ENCODE results near the gene CD247.

CD247 gene

DNA sequence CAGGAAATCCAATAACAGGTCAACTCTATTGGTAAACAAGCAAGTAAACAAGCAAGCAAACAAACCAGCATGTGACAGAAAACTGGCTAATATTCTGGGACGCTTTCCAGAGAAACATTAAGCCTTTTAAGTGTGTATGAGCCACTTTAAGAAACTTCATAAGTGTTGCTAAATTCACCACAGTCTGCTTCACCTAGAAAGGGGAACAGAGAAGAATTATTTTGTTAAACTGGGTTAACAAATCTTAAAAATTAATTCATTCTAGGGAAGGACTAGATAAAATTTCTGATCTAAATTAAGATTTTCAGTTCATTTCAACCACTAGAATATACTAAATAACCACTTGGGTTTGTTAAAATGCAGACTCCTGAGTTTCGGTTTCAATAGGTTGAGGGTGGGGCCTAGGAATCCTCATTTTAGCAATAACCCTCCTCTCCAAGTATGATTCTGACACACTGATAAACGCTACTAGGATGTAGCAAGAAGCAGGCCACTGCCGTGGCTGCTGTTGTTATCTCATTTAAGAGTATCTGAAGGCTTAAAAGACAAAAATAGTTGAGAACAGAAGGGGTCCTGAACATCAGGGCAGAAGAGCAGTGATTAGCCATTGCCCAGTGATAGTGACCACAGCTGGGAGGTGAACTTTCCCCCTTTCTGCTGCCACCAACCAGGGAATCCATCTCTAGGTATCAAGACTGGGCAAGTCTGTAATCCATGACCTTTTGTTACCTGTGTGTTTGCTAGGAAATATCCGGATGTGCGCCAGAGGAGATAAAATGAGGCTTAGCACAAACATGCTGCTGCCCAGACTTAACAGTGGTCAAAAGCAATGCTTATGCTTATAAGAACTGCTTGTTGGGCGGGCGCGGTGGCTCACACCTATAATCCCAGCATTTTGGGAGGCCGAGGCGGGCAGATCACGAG lies 24.0 kb upstream of the CD247 start:
- DNase-seq (ENCODE audit: low read depth): peak; percentile 13

DNA sequence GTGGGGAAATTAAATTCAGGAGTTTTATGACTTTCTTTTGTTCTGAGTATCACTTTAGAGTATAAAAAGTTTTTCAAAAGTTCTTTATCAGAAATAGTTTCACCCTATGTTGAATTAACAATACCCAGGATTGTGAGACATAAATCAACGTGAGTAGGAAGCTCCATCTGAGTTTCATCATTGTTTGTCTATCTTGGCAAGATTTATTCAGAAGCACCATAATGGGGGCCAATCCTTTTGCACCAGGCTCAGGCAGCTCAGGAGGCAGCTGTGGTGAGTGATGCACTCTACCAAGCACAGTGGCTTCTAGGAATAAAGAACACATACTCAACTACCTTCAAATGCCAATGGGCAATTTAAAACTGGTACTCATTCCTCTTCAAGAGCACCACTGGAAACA lies 23.3 kb upstream of the CD247 start:
- peak; percentile 60 for DNase-seq (ENCODE audit: low read depth)

DNA sequence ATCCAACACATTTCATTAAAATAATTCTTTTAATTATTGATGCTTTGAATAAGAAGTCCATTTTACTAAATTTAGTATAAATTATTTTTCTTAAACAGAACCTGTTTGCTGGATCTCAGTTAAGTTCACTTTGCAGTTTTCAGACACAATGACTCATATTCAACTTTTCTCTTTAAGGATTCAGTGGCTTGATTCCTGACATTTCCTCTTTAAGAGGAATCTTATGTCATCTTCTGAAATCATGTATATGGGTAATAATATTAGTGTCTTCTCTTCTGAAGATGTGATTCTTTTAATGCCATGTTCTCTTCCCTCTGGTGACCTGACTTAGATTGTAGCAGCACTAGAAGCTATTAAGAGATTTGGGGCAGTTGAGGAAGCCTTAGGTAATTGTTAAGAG lies 22.7 kb upstream of the CD247 start:
- peak; percentile 18 for DNase-seq (ENCODE audit: low read depth)

DNA sequence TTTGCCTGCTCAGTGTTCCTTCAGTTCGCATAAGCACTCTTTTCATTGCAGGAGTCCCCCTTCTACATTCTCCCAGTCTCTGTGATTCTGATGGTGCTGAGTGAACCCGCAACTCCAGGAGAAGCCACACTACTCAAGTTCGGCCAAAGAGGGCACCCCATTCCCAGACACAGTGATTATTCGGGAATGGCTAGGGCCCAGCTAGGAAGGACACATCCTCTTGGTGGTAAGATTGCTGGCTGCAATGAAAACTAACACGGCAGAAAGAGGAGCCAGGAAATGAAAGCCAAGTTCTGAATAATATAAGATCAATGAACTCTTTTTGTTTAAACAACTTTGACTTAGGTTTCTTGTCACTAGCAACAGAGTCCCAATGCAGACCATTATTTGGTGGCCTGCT lies 20.3 kb upstream of the CD247 start:
- DNase-seq (ENCODE audit: low read depth): no peak

DNA sequence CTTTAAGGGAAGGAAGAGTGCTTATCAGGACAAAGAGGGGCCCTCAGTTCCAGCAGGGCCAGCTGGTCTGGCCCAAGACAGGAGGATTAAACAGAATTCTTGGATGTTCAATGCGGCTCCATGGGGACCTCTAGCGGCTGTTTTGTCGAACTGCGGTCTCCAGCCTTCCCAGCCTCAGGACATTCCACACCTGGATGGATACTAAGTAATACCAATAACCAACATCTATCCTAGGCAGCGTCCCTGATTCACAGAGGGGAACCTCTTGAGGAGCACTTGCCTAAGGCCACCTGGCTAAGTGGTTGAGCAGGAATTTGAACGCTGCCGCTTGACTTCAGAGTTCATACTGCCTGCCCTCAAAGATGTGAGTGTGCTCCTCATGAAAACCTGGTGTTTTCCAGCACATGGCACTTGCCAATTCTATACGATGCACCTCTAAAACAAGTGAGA lies 15.5 kb upstream of the CD247 start:
- DNase-seq (ENCODE audit: low read depth): peak; percentile 43

DNA sequence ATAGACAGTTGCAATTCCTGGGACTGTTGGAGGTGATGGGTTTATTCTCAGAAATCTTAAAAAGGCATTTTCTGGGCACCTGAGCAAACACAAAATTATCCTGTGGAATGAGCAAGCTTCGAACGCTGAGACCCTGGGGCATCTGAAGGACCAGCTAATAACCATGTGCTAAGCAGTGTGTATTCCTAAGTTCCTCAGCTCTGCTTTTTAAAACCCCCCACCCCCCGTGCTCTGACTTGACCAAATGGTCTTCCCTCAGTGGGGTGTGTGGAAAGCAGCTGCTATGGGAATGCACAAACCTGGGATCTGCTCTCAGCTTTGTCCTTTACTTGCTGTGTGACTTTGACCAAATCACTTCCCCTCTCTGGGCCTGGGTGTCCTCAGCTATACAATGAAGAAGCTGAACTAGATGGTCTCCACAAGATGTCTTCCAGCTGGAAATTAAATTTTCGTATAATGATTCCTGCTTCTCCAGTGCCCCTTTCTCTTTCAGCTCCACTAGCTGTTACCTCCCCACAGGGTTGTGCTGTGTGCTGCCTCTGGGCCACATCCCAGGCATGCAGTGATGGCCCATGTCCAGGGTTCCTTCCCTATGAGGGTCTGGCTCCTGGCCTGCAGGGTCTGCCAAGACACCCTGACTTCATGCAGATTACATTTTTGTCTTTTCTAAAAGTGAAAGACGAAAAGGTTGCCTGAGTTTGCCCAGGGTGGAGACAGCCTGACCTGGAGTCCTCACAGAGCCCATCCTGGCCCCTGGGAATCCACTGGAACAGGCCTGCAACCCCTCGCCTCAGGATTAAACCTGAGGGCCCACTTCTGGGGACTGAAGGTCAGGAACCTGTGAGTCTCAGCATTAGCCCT lies 14.9 kb upstream of the CD247 start:
- no peak for DNase-seq (ENCODE audit: low read depth)

DNA sequence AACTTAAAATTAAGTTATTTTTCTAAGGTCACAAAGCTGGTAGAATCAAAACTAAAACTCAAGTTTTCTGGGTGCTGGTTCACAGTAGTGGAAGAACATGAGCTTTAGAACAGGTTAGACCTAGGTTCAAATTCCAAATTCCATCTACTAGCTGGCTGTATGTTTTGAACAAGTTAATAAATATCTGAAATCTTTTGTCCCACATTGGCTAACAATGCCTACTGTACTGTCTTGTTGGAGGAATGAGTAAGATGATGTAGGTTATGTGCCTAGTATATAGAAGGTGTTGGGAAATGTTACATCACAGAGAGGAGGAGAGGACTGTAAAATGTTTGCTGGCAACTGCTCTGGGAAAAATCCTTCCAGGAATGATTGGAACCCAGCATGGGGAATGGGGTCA lies 14.0 kb upstream of the CD247 start:
- peak; percentile 17 for DNase-seq (ENCODE audit: low read depth)

DNA sequence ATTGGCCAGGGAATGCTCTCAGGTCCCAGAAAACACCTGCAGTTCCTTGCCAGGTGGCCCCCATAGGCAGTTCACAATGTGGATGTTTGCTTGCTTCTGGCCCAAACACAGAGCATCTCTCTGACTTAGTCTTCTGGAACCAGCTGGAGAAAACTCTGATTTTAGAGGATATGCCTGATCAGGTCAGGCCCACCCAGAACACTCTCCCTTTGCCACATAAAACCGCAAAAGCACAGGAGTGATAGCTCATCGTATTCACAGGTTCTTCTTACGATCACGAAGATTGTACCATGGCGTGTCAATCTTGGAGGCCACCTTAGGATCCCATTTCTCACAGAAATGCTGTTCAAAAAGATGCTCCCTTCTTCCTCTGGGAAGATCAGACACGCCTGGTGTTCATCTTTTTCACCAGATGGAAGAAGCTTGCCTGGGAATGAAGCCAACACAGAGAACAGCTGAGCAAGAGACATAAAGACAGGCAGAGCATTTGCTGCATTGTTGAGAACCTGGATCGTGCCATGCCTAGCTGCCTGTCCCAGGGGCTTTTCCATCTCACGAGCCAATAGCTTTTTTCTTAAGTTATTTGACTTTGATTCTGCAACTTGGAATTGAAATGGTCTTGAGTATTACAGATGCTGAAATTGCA lies 11.6 kb upstream of the CD247 start:
- DNase-seq (ENCODE audit: low read depth): peak; percentile 27

DNA sequence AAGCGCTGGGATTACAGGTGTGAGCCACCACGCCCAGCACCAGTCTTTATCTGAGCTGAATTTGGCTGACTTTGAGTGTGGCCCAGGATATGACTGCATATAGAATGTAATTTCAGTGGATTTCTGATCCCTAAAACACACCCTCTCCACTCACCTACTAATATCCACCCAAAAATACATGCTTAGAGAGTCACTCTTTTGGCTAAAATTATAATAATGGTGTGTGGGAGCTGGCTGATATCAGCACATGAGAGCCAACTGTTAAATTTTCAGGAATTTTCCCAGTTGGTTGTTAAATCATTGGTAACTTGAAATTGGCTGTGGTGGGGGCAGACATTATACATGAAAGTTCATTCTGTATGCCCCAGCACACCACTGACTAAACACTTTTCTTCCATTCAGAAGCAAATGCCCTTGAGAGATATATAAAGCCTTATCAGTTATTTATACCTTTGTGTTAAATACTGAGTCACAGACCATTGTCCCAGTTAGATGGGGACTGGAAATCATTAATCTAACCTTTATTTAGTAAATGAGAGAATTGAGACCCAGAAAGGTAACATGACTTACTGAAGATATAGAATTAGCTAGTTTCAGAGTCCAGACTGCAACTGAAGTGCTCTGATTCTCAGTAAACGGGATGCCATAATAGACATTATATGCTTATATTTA lies 9.9 kb upstream of the CD247 start:
- DNase-seq (ENCODE audit: low read depth): no peak

DNA sequence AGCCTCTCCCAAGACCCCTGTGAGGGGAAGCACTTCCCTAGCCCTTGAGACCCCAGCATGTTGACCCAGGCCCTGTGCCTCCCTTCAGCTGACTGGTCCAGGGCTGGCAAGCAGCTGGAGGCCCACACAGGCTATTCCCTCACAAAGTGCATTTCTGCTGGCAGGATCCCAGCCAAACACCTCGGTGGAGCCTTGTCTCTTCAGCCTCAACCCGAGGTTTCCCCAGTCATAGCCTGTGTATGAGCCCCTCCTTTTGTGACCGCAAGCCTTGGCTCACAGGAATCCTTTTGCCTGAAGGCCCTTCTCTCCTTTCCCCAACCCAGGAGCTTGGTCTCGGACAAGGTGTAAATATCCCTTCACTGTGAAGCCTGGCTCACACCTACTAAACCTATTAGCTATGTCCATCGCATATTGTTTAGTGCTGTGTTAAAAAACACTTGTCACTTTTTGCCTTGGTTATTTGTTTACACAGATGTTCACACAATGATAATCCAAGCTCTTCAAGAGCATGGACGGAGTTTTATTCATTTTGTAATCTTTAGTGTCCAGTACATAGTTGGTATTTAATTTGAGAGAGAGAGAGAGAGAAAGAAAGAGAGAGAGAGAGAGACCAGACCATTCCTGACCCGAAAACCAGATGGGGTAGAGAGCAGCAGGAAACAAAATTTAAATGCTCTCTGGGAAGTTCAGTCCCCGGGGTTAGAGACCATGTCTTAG lies 8.5 kb upstream of the CD247 start:
- DNase-seq (ENCODE audit: low read depth): no peak

DNA sequence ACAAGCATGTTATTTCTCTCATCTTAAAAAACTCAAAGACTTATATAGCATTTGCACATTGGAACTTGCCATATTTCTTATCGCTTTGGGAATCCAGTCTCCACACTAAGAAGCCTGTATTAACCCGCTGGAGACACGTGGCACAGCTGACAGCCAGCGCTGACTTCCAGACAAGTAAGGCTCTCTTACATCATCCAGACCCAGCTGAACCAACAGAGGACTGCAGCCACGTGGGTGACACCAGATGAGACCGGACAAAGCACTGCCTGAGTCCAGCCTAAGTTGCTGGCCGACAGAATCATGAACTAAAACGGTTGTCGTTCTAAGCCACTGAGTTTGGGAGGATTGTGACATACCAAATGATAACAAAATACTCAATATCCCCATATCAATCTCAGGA lies 6.3 kb upstream of the CD247 start:
- no peak for DNase-seq (ENCODE audit: low read depth)

DNA sequence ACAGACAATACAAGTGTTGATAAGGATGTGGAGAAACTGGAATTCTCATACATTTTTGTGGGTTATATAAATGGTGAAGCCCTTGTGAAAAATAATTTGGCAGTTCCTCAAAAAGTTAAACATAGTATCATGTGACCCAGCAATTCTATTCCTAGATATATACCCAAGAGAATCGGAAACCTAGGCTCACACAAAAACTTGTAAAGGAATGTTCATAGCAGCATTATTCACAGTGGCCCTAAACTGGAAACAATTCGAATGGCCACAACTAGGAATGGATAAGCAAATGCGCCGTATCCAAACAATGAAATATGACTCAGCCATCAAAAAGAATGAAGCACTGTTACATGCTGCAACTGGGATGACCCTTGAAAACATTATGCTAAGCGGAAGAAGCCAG lies 3.9 kb upstream of the CD247 start:
- DNase-seq (ENCODE audit: low read depth): peak; percentile 5

DNA sequence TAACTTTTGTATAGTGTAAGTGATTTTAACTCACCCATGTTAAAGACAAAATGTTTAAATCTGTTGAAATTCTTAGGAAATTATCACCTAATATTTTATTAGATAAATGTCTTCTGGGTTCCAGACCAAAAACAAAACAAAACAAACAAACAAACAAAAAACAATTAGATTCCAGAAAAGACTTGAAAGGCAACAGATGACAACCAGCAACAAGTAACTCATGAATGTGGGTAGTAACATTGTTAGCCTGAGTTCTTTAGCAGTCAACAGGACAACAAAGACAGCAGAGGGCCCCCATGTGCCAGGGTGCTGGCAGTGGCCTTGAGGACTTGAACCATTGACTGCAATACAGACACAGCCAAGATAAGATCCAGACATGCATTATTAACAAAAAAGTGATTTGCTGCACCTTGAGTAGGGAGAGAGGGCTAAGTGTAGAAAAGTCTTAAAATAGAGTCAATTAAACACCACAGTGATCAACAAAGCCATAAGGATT lies 2.4 kb upstream of the CD247 start:
- DNase-seq (ENCODE audit: low read depth): no peak

DNA sequence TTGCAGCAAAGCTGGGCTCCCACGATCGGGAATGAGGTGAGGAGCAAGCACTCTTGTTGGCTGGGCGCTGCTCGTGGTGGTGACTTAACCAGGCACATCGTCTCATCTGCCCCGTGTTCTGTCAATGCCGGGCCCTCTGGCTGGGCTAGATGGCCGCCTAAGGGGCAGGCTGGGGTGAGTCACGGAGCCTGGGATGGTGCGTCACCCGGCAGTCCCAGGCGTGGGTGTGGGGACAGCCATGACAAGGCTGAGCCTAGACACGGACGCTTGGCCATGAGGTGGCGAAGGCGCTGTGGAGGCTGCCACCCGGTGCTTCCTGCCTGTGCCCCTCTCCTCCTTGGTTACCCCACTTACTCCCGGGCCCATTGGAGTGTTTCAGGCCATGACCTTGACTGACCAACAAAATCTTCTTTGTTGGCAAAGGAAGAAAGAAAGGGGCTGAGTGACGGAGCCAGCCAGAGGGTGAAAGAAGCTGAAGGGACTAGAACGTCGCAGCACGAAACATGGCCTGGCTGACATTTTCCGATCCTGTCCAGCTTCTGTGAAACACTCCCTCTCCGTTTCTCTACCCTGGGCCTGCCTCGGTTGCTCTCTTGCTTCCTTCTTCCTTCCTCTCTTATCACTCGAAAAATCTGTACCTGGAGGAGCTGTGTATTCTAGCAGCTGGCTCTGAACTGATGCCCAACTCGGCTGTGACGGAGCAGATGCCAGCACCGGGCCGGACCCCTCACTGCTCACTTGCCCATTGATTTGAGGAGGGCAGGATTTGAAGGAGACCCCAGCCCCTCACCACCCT lies 596 bp downstream of the CD247 start:
- DNase-seq (ENCODE audit: low read depth): no peak

DNA sequence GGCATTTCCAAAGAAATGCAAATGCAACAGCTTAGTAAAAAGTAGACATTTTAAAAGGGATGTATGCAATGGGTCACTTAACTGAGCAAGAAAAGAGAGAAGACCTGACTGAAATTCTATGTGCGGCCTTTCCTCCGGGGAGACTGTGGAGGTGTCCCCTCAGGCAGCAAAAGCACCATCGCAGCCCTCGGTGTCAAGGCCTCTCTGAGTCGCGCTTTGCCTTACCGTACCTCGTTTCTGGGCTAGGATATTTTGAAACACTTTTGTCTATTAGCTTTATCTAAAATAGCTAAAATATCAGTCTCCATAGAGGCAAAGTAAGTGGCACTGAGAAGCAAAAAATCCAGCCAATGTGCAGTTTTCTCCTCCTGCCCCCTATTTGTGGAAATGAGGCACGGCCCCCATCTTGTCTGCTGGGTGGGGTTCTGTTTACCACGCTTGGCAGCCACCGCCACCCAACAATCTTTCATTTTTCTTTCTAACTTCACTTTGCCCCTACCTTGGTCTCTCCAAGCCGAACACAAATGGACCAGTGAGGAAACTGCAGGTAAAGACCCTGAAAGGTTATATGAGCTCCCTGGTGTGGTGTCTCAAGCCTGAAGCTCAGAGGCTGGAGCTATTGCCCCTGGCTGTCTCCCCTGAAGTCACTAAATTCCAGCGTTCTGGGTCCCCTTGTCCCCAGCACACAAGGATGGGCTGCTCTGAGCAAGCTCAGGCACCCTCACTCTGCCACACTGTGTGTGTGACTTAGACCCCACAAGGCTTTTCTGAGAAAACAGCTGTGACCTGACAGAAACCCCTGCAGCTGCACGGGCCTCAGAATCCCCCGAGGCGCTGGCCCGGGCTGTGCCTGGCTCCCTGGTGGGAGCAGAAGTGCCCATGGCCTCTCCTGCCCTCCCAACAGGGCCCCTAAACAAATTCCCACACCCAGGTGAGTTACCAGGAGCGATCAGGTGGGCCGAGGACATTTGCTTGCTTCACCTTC lies 1.6 kb downstream of the CD247 start:
- DNase-seq (ENCODE audit: low read depth): no peak

DNA sequence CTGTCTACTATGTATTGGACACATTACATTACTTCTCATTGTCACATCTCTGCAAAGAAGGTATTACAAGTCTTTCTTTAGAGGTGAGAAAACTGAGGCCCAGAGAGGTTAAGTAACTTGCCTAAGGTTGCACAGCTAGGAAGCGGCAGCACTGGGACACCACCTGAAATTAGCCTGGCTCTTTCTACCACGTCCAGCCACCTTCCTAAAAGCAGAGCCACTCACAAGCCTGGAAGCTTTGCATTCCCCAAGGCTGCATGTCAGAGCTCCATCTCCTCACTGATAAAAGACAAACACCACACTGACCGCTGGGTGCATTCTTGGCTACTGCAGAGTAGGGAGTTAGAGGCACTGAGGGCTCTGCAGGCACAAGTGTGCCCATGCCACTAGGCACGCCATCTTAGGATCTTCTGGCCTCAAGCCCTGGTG lies 2.4 kb downstream of the CD247 start:
- DNase-seq (ENCODE audit: low read depth): no peak

DNA sequence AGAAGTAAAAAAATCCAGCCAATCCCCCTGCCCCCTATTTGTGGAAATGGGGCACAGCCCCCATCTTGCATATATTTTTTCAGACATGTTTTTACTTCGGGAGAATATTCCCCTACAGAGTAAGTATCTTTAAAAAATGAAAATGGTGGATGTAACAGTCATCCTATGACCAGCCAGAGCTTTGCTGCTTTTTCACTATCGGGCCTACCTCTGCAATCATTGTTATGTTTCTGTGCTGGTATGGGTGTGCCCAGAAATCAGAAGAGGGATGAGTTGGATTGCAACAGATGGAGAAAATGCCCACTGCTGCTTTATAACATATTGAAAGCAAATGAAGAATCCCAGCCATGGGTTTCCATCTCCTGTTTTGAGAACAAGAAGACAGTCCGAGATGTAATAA lies 2.9 kb downstream of the CD247 start:
- DNase-seq (ENCODE audit: low read depth): no peak

DNA sequence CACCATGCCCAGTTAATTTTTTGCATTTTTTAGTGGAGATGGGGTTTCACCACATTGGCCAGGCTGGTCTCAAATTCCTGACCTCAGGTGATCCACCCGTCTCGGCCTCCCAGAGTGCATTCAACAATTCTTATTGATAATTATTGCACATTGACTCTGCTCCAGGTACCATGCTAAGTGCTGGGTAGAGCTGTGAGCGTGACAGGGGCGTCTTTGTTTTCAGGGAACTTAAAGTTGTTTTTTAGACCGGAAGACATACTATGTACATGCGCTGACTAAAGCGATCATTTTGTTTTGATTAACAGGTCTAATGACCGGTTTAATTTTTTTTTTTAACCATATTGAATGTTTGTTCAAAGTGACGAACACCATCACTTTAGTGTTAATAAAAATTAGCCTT lies 4.0 kb downstream of the CD247 start:
- DNase-seq (ENCODE audit: low read depth): no peak

DNA sequence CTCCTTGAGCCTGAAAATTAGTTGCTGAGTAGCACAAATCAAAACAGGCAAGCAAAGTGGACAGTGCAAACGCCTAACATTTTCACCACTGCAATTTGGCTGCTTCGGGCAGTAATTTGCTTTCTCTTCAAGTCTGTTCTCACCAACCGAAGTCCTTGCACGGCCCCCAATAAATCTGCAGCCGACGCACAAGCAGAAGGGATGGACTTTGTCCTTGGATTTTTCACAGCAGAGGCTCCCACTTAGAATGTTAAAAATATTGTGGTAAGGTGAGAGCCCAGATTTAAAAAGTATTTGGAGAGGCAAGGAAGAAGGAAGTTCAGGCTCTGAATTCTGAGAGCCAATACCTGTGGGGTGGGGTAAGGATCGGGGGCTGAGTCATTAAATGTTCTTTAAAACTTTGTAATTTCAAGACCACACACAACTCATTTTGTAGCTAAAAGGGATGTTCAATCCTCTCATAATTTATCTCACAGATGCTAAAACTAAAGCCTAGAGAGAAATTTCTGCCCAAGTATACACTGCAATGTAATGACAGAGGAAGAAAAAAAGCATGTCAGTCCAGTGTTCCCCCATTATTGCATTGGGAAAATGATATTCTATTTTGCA lies 6.2 kb downstream of the CD247 start:
- no peak for DNase-seq (ENCODE audit: low read depth)

All from amniotic epithelial cell (primary cell).